Neural cell (in vitro differentiated cells): ENCODE results near the gene ZCCHC10. TPM values are rescaled to one million over a fixed set of nuclear protein-coding genes. Genes with fewer than 3 reads are reported as not detected.

ENCODE experiments used
- H2AFZ ChIP-seq: fragments of 200-600, 300-800 bp; sonication (generic), shearing (Covaris generic); 2 replicates; pipeline ENCODE4 v1.6.0; 2014; ENCODE audit warnings: low read depth, mild to moderate bottlenecking, antibody characterized with exemption, low read length, moderate library complexity
- H3F3A ChIP-seq: fragments of 200-600 bp; shearing (Covaris generic); 2 replicates; pipeline ENCODE4 v1.6.1; 2016; ENCODE audit warnings: mild to moderate bottlenecking, moderate library complexity, mixed read lengths, antibody characterized with exemption, low read length; ENCODE audit not compliant: insufficient read depth, poor library complexity, severe bottlenecking
- H3K27ac ChIP-seq: fragments of 200-600, 300-800 bp; sonication (generic), shearing (Covaris generic); 2 replicates; pipeline ENCODE4 v1.5.1; 2014; ENCODE audit warnings: mild to moderate bottlenecking, low read length, moderate library complexity
- H3K27me3 ChIP-seq: fragments of 300-800, 200-600 bp; sonication (generic), shearing (Covaris generic); 2 replicates; pipeline ENCODE4 v1.6.0; 2014; ENCODE audit warnings: mild to moderate bottlenecking, low read depth, low read length, moderate library complexity; ENCODE audit not compliant: insufficient read depth
- H3K36me3 ChIP-seq: fragments of 300-800, 200-600 bp; sonication (generic), shearing (Covaris generic); 2 replicates; pipeline ENCODE4 v1.5.1; 2014; ENCODE audit warnings: mild to moderate bottlenecking, antibody characterized with exemption, low read length, moderate library complexity; ENCODE audit not compliant: insufficient read depth
- H3K4me2 ChIP-seq: fragments of 300-800, 200-600 bp; sonication (generic), shearing (Covaris generic); 2 replicates; pipeline ENCODE4 v1.6.0; 2014; ENCODE audit warnings: mild to moderate bottlenecking, low read length
- H3K4me3 ChIP-seq: fragments of 300-800, 200-600 bp; sonication (generic), shearing (Covaris generic); 2 replicates; pipeline ENCODE4 v1.5.1; 2014; ENCODE audit warnings: mild to moderate bottlenecking, low read length, moderate library complexity
- H3K79me2 ChIP-seq: fragments of 200-600 bp; shearing (Covaris generic); replicated peaks from 2 replicates; pipeline ENCODE4 v1.6.0; 2014; ENCODE audit warnings: mild to moderate bottlenecking, low read length, moderate library complexity; ENCODE audit not compliant: insufficient read depth
- H3K9ac ChIP-seq: fragments of 300-800, 200-600 bp; sonication (generic), shearing (Covaris generic); 2 replicates; pipeline ENCODE4 v1.6.1; 2016; ENCODE audit warnings: mild to moderate bottlenecking, low read length, mixed read lengths
- H3K9me2 ChIP-seq: fragments of 200-600 bp; shearing (Covaris generic); 2 replicates; pipeline ENCODE4 v1.6.1; 2016; ENCODE audit warnings: mild to moderate bottlenecking, low read length, mixed read lengths; ENCODE audit not compliant: insufficient read depth
- H3K9me3 ChIP-seq: fragments of 200-600, 300-800 bp; sonication (generic), shearing (Covaris generic); 2 replicates; pipeline ENCODE4 v1.6.1; 2016; ENCODE audit warnings: mild to moderate bottlenecking, mixed run types, low read length, moderate library complexity, mixed read lengths
- H4K20me1 ChIP-seq: fragments of 200-600 bp; shearing (Covaris generic); 2 replicates; pipeline ENCODE4 v1.6.1; 2016; ENCODE audit warnings: mild to moderate bottlenecking, mixed run types; ENCODE audit not compliant: insufficient read depth
- CTCF ChIP-seq: fragments of 450-650 bp; IDR thresholded peaks from 2 replicates; pipeline ENCODE4 v1.5.1; 2014; ENCODE audit warnings: antibody characterized with exemption, mild to moderate bottlenecking, moderate library complexity; ENCODE audit not compliant: poor library complexity, severe bottlenecking
- EP300 ChIP-seq: fragments of 450-650 bp; conservative IDR thresholded peaks from 2 replicates; pipeline ENCODE4 v1.6.1; 2014; ENCODE audit warnings: antibody characterized with exemption, mild to moderate bottlenecking, moderate library complexity; ENCODE audit not compliant: poor library complexity, severe bottlenecking
- EZH2 ChIP-seq: fragments of 200-600, 300-800 bp; shearing (Covaris generic), sonication (generic); IDR thresholded peaks from 2 replicates; pipeline ENCODE4 v1.6.1; 2014; ENCODE audit warnings: antibody characterized with exemption, low read length, borderline replicate concordance, mild to moderate bottlenecking; ENCODE audit not compliant: insufficient read depth, poor library complexity, severe bottlenecking
- MXI1 ChIP-seq: fragments of 450-650 bp; conservative IDR thresholded peaks from 2 replicates; pipeline ENCODE4 v1.6.1; 2014; ENCODE audit warnings: antibody characterized with exemption, mild to moderate bottlenecking; ENCODE audit not compliant: poor library complexity, severe bottlenecking
- POLR2AphosphoS5 ChIP-seq: IDR thresholded peaks from 2 replicates; pipeline ENCODE4 v1.6.1; 2012
- RAD21 ChIP-seq: fragments of 450-650 bp; conservative IDR thresholded peaks from 2 replicates; pipeline ENCODE4 v1.6.1; 2014; ENCODE audit warnings: antibody characterized with exemption, mild to moderate bottlenecking, moderate library complexity
- REST ChIP-seq: IDR thresholded peaks from 2 replicates; pipeline ENCODE4 v1.6.1; 2012; ENCODE audit warnings: borderline replicate concordance
- SMC3 ChIP-seq: fragments of 450-650 bp; conservative IDR thresholded peaks from 2 replicates; pipeline ENCODE4 v1.6.1; 2014; ENCODE audit warnings: antibody characterized with exemption, mild to moderate bottlenecking, moderate library complexity; ENCODE audit not compliant: poor library complexity
- TAF1 ChIP-seq: IDR thresholded peaks from 2 replicates; pipeline ENCODE4 v1.6.1; 2012; ENCODE audit warnings: low read depth
- polyA plus RNA-seq: library from polyadenylated mRNA; depleted of rRNA; stranded (reverse); fragments of >200 nt; gene quantifications from 2 replicates; pipeline ENCODE4 v1.2.3, GENCODE V29; 2014

Gene ZCCHC10
- polyA plus RNA-seq, 1 donor from 2014 or later: 68.0 TPM

- no peak overlapping the region for H3K27ac ChIP-seq
These were observed 35.9 kb upstream of the ZCCHC10 start for GRCh38 chr5:133062276-133062675.

GRCh38 chr5:133059621-133060020 is 33.3 kb upstream of the ZCCHC10 start:
- Histone ChIP-seq H3K9me3 (no peaks in the 10 kb centered on the region), H3K27ac (no peak overlapping the region), H4K20me1 (peaks cover 1% of the 10 kb centered on the region), H3K9ac (no peak overlapping the region), H3K27me3 (no peaks in the 10 kb centered on the region), H2AFZ (no peak overlapping the region), H3K9me2 (no peaks in the 10 kb centered on the region), H3F3A (no peaks in the 10 kb centered on the region), H3K4me2 (no peak overlapping the region), H3K79me2 (peaks cover 78% of the 10 kb centered on the region), H3K4me3 (no peak overlapping the region), H3K36me3 (no peaks in the 10 kb centered on the region)
- no peak for TF ChIP-seq REST
- TF ChIP-seq EZH2: no peak
- TF ChIP-seq EP300: no peak
- TF ChIP-seq CTCF: no peak
- no peak for TF ChIP-seq RAD21
- TF ChIP-seq TAF1: no peak
- TF ChIP-seq POLR2AphosphoS5: no peak

More at GRCh38 chr5:133062276-133062675, 35.9 kb upstream of the ZCCHC10 start:
- Histone ChIP-seq H3K27me3 (no peaks in the 10 kb centered on the region), H2AFZ (no peak overlapping the region), H3F3A (no peaks in the 10 kb centered on the region), H3K79me2 (peaks cover 52% of the 10 kb centered on the region), H3K9me3 (no peaks in the 10 kb centered on the region), H3K4me3 (no peak overlapping the region), H4K20me1 (peaks cover 6% of the 10 kb centered on the region), H3K9ac (no peak overlapping the region), H3K36me3 (no peaks in the 10 kb centered on the region), H3K4me2 (no peak overlapping the region), H3K9me2 (no peaks in the 10 kb centered on the region)
- TF ChIP-seq EP300 (no peak), REST (no peak), EZH2 (no peak), CTCF (no peak), POLR2AphosphoS5 (no peak), RAD21 (no peak), MXI1 (no peak), SMC3 (no peak), TAF1 (no peak)
